ENCODE results near the gene TAS2R38. TPM values are rescaled to one million over a fixed set of nuclear protein-coding genes. Genes with fewer than 3 reads are reported as not detected.
"Not testable (repeated sequence)": the region's sequence is repeated elsewhere in the genome, so short reads cannot be mapped to it uniquely, and the experiment has no call there.

Gene TAS2R38
- total RNA-seq, result not detected
- long read RNA-seq, result 0 reads

DNA sequence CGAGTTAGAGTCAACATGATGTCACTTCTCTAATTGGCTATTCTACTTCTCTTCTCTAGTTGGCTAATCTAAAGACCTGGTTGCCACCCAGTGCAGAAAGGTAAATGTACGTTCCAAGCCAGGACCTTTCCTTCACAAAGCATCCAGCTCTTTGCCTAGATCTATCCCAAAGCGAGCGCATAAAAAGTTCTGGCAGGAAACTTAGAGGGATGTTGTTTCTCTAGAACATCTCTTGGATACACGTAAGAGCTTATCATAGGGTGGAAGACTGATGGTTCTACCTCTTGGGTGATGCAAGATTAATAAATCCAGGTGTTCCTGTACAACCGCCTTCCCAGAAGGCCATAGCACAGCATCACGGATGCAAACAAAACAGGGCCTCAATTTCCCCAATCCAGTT lies at the start of gene TAS2R38:
TAS2R38 (minus strand) TSS at position 101 of the 400 bp plus-strand sequence; CDS start at position 17, 84 bp downstream.
- no peak for DNase-seq (ENCODE audit: low spot score)
- intact Hi-C loops (cut with DNase I), result loop anchor here (2.0 kb wide), 1 partner anchor 215 kb away; no protein-coding TSS in a partner anchor

DNA sequence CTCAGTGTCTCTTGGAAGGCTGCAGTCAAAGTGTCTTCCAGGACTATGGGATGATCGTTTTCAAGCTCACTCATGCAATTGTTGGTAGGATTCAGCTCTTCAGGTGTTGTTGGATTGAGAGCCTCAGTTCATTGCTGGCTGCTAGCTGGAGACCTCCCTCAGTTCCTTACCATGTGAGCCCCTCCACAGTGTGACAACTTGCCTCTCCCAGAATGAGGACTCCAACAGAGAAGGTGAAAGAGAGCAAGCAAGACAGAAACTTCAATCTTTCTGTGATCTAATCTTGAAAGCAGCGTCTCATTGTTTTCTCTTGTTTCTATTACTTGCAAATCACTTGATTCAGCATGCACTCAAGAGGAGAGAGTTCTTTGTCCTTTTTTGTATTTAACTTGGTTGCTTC lies 44.6 kb upstream of the TAS2R38 start:
- intact Hi-C loops (cut with DNase I), result no loop called here
- no peak for DNase-seq (ENCODE audit: low spot score)

DNA sequence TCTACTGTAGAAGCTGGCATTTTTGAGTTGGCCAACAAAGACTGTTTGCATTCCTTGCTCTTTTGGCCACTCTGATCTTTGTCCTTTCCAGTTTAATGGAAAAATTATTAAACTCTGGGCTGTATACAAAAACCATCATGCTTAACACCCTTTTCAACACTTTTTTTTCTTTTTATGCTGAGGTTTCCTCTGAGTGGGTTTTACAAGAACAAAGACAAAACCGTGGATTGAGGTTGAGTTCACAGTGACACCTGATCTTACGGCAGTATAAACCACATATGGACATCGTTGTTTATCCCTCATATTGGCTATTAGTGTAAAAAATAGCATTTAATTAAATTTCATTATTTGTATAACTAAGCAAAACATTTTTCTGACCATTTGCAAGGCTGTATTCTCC lies 43.9 kb upstream of the TAS2R38 start:
- no peak for DNase-seq (ENCODE audit: low spot score)

DNA sequence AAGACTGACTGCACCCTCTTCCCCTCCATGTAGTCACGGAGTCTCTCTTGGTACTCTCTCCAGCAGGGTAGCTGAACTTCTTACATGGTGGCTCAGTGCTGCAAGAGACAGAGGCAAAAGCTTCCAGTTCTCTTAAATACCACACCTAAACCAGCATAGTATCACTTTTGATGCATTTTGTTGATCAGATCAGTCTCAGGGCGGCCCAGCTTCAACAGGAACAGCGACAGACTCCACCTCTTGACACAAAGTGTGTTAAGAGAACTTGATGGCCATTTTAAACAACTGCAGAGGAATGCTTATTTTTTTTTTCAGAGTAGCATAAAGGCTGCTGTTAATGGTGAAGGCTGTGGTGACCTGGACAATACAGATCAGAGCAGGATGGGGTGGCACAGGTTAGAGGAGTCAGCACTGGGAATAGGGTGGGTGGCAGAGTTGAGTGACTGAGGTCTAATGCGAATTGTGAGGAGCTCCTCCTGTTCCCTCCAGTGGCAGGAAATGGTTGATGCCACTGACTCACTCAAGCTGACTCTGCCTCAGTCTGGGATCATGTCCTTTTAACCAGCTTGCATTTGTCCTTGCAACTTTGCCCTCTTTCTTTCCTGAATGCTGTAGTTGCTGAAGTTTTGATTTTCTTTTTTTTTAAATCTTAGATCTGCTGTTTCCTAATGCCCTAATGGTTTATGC lies 39.4 kb upstream of the TAS2R38 start:
- intact Hi-C loops (cut with DNase I), result no loop called here
- DNase-seq (ENCODE audit: low spot score), result no peak

More for the DNA sequence above, 43.9 kb upstream of the TAS2R38 start:
- intact Hi-C loops (cut with DNase I), result no loop called here

DNA sequence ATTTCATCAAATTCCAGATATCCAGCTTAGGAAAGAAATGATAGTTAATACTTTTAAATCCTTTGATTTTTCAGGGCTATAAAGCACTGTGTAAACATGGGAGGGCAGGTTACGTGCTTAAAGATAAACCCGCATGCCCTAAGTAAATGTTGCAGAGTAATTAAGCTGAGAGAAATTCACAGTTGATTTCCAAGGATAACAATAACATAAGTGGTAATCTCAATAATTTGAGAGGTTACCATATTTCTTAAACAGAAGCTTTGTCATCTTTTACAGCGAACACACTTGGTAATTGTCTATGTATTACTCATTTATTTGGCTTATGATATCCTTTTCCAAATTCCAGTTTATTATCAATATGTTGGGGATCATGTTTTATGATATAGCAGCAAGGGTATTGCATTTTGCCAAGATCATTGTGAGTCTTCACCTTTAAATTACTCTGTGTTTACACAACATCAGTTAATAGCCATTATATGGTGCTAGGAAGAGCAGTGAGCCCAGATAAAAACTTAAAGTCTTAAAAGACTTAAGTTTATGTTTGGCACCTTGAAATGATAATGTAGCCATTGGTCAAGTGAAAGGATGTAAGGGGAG lies 37.5 kb upstream of the TAS2R38 start:
- intact Hi-C loops (cut with DNase I), result no loop called here
- DNase-seq (ENCODE audit: low spot score), result no peak

DNA sequence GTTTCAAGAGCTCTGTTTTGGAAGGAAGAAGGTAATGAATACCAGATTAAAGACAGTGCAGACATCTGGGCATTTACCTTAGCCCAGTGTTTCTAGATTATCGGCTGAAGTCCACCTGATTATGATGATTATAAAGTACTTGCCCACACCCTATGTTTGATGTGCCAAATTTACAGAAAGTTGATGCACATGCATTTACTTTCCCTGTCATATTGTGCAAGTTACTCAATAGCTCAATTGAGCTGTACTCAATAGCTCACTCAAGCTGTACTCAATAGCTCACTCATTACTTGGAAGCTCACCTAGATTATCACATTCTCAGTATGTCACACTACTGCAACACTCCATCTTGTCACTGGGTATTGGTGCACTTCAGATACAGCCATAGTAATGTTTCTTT lies 35.6 kb upstream of the TAS2R38 start:
- no peak for DNase-seq (ENCODE audit: low spot score)
- intact Hi-C loops (cut with DNase I), result no loop called here

DNA sequence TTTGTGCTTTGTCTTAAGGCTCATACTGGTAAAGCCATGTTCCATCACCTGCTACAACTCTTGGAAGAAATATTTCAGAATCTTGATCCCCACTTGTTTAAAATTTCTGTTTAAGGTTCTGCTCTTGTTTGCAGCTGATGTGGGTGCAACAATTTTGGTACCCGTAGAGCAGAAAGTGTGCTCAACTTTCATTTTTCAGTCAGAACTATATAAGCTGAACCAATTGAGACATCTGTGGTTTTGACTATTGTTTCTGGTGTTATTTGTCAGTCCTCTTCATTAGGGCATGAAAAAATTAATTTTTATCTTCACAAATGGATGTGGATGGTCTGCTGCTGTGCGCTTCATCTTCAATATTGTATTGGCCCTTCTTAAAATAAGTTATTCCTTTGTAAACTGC lies 33.0 kb upstream of the TAS2R38 start:
- DNase-seq (ENCODE audit: low spot score), result no peak
- intact Hi-C loops (cut with DNase I), result no loop called here

DNA sequence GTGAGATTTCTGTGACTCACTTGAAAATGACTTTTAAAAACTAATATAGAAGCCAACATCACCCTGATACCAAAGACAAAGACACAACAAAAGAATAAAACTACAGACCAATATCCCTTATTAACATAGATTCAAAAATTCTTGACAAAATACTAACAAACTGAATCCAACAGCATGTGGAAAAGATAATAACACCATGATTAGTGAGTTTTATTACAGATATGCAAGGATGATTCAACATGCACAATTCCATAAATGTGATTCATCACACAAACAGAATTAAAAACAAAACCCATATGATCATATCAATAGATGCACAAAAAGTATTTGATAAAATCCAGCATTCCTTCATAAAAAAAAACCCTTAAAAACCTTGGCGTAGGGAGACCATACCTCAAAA lies 28.6 kb upstream of the TAS2R38 start:
- no peak for DNase-seq (ENCODE audit: low spot score)
- intact Hi-C loops (cut with DNase I), result no loop called here

DNA sequence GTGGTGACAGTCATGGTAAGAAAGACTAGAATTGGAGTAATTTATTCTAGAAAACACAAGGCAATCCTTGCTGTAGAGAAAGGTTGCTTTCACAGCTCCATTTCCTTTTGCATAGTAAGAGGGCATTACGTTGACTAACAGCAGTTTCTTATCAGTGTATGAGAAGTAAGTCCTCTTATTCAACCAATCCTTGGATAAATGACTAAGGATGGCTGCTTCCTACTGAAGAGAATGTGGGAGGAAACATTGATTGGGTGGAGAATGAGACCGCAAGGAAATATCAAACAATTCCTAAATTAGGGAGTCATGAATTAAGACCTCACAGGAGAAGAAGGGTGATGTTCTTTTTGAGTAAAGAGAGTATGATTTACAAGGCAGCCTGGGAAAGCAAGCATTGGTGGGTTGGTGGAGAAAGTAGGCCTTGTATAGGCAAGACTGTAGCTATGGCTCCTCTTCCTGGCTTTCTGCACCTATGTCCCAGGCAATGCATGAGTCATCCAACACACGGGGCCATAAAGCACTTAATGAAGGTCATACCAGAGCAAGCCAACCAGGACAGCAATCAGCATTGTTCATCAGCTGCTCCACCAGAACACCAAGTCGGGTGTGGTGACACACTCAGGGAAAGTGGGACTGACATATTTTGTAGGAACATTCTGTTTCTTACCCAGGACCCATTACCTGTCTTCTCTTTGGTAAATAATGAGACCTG lies 27.7 kb upstream of the TAS2R38 start:
- intact Hi-C loops (cut with DNase I), result no loop called here
- DNase-seq (ENCODE audit: low spot score), result no peak

DNA sequence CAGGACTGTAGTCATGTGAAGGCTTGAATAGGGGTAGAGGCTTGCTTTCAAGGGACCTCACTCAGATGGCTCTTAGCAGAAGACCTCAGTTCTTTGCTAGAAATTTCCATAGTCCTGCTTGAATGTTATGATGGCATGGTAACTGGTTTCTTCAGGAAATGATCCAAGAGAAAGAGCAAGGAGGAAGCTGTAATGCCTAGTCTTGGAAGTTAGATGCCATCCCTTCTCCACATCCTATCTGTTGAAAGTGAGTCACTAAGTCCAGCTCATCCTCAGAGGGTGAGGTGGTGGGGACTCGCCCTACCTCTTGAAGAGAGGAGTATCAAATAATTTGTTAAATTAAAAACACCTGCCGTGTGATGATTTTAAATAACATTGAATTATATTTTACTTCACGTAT lies 26.7 kb upstream of the TAS2R38 start:
- intact Hi-C loops (cut with DNase I), result no loop called here

DNA sequence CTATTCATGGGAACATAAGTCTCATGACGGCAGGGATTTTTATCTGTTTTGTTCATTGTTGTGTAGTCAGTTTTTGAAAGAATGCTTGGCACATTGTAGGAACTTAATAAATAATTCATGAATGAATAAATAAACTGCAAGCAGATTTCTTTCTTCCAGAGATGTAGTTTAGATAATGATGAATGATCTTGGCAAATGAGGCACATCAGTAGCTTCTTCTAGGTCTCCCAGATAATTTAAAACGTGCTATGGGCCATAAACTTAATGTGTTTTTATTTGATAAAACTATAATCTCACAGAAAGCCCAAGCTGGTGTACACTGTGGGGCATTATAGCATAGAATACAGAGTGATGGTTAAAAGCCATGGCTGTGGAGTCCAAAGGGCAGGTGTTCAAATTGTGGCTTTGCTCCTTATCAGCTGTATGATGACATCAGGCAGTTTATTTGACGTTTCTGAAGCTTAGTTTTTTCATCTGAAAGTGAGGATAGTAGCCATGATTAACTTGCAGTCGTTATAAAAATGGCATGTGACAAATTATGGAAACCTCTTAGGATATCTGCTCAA lies 25.6 kb upstream of the TAS2R38 start:
- intact Hi-C loops (cut with DNase I), result no loop called here
- DNase-seq (ENCODE audit: low spot score), result no peak

More for the DNA sequence above, 26.7 kb upstream of the TAS2R38 start:
- no peak for DNase-seq (ENCODE audit: low spot score)

DNA sequence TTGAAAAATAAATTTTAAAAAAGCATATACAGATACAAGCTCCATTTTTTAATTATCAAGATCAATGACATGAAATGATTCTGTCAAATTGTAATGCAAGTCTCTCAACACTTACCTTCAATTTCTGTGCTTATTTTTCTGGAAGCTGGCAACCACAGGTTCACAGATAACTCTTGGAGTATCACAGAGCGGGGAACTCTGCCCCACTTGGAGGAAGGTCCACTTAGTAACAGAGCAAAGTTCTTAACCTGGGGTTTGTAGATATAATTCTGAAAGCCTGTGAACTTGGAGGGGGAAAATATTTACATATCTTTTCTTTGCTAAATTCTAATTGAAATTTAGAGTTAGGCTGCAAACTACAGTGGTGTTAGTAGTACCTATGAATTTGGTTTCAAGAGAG lies 19.8 kb upstream of the TAS2R38 start:
- intact Hi-C loops (cut with DNase I), result no loop called here

DNA sequence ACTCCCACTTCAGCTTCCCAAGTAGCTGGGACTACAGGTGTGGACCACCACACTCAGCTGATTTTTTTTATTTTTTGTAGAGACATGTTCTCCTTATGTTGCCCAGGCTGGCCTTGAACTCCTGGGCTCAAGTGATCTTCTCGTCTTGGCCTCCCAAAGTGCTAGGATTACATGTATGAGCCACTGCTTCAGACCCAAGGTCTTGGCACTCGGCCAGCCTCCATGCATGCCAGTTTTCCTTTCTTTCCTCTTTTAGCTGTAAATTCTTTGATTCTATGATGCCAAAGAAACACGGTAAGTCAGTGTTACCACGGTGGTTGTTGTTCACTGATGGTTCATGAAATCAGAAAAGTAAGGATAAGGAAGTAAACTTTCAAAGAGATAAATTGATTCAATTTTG lies 19.1 kb upstream of the TAS2R38 start:
- intact Hi-C loops (cut with DNase I), result no loop called here
- DNase-seq (ENCODE audit: low spot score), result no peak

More for the DNA sequence above, 19.8 kb upstream of the TAS2R38 start:
- no peak for DNase-seq (ENCODE audit: low spot score)

DNA sequence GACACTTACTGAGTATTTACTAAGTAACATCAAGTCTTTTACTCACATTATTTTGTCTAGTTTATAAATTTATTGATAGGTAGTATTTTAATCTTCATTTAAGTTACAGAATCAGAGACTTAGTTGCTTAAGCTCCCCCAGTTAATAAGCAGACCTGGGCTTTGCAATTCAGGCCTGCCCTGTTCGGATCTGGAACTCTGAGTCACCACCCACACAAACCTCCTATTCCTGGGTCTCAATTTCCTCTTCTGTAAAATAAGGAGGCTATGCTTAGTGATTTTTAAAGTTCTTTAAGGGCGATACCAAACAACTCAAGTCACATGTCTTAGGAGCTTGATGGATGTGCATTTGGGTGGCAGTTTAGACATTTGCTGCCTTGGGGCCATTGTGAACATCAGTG lies 18.6 kb upstream of the TAS2R38 start:
- intact Hi-C loops (cut with DNase I), result no loop called here
- no peak for DNase-seq (ENCODE audit: low spot score)

DNA sequence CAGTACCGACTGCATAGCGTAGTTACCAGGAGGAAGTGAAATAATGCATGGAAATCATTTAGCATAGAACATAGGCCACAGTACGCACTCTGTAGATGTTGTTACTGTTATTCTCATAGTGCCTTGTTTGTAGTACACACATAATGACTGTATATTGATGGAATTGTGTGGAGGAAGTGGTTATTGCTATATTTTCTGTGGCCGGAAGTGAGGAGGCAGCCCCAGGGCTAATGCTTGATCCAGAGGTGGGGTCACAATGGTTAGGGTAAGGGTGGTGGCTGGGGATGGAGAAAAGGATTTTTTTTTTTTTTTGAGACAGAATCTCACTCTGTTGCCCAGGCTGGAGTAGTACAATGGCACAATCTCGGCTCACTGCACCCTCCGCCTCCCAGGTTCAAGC lies 17.6 kb upstream of the TAS2R38 start:
- intact Hi-C loops (cut with DNase I), result no loop called here
- DNase-seq (ENCODE audit: low spot score), result no peak

DNA sequence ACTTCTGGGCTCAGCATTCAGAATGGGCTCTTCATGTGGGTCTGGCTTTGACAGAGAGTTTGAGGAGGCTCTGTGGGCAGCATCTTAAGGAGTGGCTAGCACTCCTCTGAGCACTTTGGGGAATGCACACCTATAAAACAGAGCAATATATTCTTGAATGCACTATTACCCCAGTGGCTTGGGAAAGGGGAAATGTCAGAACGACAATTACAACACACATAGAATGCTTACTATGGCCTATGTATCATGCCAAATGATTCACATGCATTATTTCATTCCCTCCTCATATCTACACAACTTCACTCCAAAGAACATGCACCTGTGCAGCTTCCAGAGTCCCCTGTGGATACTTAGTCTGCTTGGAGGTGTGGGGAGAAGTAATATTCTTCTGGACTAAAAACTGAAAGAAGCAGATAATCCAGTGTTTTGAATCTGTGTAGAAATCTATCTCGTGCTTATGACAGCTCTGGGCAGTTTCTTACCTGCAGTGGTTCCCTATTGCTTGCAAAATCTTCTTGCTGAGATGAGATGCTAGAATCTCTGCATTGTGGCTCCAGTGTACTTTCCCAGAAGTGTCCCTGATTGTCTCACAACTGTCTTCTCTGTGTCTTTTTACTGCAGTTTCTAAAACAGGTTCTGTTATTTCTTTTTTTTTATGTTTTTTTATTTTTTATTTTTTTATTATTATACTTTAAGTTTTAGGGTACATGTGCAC lies 16.6 kb upstream of the TAS2R38 start:
- intact Hi-C loops (cut with DNase I), result no loop called here
- no peak for DNase-seq (ENCODE audit: low spot score)

DNA sequence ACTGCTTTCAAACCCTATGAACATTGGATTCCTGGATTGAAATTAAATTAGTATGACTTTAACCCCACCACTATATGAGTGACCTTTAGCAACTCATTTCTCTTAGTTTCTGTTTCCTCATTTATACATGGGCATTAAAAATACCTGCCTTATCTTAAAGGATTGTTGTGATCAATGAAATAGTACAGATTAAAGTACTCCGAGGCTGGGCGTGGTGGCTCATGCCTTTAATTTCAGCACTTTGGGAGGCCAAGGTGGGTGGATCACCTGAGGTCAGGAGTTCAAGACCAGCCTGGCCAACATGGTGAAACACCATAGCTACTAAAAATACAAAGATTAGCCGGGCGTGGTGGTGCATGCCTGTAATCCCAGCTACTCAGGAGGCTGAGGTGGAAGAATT lies 14.2 kb upstream of the TAS2R38 start:
- intact Hi-C loops (cut with DNase I); DNase-seq (ENCODE audit: low spot score): not testable (repeated sequence)

DNA sequence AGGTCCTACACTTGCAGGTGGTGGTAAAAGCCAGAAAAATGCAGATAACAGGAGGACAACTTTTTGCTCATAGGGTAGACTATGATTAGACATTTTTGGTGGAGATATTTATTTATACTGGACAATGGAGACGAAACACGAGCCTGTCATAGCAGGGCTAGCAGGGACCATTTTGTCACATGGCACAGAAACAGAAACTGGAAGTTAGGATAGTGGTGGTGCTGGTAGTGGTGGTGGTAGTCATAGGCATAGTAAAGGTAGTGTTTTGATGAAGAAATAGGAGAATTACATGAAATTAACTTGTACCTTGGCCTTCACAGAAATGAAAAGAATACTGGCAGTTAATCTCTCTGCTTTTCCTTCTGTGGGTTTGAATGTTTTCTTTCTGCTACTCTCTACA lies 13.3 kb upstream of the TAS2R38 start:
- DNase-seq (ENCODE audit: low spot score), result no peak
- intact Hi-C loops (cut with DNase I), result no loop called here

DNA sequence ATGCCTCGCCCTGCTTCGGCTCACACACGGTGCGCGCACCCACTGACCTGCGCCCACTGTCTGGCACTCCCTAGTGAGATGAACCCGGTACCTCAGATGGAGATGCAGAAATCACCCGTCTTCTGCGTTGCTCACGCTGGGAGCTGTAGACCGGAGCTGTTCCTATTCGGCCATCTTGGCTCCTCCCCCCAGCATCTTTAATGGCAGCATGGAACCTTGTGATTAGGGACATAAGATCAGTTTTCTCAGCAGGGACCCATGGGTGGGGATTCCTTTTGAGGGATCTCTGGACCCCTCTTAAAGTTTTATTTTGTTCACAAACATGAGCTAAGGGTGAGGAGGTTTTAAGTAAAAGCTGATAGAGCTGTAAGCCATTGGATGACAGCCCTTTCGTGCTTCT lies 12.4 kb upstream of the TAS2R38 start:
- DNase-seq (ENCODE audit: low spot score); intact Hi-C loops (cut with DNase I): not testable (repeated sequence)

DNA sequence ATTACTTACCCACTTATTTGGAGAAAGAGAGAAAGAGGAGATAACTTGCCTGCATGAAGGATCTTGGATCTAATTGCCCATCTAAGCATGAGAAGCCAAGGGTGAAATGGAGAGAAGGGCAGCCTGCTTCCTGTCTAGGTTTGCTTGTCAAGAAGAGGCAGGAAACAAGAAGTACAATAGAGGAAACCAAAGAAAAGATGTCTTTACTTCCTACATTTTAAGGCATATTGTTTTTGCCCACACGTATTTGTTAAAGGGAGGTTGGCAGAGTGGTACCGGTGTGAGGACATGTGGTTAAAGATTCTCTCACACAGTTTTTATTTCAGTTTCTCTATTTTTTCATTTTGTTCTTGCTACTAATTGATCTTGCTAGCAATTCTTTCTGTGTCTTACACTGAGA lies 6.0 kb upstream of the TAS2R38 start:
- no peak for DNase-seq (ENCODE audit: low spot score)
- intact Hi-C loops (cut with DNase I), result no loop called here

Data from cardiac septum (tissue), 1 donor.